HG03354 (cell line): Measurements from ENCODE around the gene TNFRSF21.

ENCODE experiments used
- ATAC-seq: cut with Tn5 transposase; IDR thresholded peaks from one replicate; pipeline ENCODE4 v1.9.1; 2021; ENCODE audit warnings: mild to moderate bottlenecking; ENCODE audit not compliant: unreplicated experiment, poor library complexity, severe bottlenecking

TNFRSF21 gene

DNA sequence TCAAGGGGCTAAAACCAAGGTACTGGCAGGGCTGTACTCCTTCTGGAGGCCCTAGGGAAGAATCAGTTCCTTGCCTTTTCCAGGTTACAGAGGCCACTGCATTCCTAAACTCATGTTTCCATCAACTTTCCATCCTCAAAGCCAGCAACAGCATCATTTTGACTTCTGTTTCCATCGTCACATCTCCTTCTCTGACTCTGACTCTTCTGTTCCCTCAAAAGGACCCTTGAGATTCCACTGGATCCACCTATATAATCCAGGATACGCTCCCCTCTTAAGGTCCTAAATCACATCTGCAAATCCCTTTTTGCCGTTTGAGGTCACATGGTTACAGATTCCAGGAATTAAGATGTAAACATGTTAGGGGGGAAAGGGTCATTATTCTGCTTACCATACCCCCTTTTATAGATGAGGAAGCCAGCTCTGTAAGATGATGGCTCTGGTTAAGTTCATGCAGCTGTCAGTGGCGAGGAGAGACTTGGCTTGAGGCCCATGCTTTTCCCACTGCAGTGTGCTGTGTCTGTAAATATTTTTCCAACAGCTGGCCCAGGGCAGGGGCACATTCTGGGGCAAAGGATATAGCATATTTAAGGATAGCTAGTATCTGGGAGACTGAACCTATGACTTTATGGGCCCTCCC is 114.6 kb downstream of the TNFRSF21 start:
- ATAC-seq = no peak

DNA sequence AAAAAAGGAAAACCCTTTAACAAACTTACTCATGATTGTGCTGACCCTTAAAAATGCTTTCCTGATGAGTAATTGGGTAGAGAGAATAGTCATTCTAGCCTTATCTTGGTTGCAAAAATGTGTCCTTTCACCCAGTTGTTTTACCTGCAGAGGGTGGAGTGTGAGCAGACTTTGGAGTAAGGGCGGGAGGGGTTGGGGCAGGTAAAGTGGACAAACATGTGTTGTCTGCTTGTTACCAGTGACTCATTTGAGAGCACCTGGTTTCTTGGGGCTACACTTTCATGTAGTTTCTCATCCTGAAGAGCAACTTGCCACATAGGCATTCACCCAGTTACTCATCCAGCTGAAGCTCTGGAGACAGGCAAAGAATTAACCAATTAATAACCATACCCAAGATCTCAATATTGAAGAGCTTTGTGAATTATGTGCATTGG is 121.1 kb downstream of the TNFRSF21 start:
- no peak for ATAC-seq

DNA sequence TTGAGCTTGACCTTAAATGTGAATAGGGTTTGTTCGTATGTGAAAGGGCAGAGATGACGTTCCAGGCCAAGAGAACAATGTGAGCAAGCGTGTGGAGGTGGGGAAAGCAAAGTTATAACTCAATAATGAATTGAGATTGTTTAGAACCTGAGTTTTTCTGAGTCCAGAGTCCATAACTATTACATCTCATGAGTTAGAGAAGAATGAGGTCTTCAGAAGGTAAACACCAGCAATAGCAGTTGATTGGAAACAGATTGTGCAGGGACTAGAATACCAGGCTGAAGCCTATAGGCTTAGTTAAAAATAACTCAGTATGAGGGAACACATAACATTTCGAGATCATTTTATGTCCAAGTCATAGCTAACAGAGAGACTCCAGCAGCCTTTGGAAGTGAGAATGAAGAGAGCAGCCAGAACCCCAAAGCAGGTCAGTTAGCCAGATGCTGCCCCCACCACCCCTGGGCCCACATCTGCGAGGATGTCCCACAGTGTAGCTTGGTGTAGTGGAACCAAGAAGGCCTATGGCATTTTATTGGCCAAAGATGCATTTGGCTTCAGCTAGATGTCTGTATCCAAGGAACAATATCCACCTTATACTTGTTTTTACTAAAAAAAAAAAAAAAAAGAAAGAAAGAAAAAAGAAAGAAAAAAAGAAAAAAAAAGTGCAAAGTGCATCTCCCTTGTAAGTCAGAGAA is 121.7 kb downstream of the TNFRSF21 start:
- no peak for ATAC-seq

DNA sequence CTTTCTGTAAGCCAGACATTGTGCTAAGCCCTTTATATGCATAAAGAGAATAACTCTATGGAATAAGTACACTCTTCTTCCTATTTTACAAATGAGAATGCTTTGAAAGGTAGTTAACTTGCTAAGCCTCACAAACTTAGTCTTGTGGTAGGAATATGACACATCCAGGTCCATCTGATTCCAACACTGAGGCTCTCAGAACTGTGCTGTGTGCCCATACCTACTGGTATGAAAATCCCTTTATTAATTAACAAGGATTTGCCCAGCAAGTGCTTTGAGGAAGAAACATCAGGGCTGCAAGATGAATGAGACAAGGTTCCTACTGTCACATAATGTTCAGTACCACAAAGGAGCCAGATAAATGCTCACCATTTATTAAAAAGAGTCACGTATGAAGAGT is 122.6 kb downstream of the TNFRSF21 start:
- ATAC-seq = no peak

DNA sequence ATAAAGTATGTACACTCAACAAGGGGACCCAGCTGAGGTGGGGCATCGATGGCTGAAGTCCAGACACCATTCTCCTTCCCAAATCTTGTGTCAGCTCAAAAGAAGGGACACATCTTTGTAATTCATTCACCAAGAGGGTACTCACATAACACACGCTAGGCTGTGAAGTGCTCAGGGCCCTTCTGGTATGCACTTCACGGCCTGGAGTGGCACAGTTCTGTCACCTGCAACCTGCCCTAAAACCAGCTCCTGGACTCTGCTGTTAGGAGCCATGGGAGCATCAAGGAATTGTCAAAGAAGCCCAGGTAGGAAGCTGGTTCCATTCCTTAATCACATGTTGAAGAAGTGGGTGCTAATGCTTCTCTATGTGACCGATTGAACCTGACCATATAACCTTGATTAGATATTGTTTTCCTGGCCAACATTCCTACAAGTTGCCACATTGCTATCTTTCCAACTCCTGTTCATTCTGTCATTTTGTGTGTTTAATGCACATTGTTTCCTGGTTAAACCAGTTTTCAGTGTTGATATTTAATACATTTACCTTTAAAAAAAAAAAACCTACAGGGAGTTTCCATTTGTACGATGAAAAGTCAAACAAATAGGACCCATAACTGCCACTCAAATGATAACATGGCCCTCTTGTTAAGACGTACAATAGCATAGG is 127.3 kb downstream of the TNFRSF21 start:
- no peak for ATAC-seq

DNA sequence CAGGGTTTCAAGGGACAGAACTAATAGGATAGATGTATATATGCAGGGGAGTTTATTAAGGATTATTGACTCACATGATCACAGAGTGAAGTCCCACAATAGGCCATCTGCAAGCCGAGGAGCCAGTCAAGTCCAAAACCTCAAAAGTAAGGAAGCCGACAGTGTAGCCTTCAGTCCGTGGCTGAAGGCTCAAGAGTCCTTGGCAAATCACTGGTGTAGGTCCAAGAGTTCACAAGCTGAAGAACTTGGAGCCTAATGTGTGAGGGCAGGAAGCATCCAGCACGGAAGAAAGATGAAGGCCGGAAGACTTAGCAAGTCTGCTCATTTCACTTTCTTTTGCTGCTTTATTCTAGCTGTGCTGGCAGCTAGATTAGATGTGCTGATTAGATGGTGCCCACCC is 128.0 kb downstream of the TNFRSF21 start:
- ATAC-seq = no peak
